ENCODE measurements around the gene PLA2R1. TPM values are rescaled to one million over a fixed set of nuclear protein-coding genes. Genes with fewer than 3 reads are reported as not detected.

Gene PLA2R1
- polyA plus RNA-seq, 1 of the 3 experiments (the other 2 are of a cell fraction): not detected

DNA sequence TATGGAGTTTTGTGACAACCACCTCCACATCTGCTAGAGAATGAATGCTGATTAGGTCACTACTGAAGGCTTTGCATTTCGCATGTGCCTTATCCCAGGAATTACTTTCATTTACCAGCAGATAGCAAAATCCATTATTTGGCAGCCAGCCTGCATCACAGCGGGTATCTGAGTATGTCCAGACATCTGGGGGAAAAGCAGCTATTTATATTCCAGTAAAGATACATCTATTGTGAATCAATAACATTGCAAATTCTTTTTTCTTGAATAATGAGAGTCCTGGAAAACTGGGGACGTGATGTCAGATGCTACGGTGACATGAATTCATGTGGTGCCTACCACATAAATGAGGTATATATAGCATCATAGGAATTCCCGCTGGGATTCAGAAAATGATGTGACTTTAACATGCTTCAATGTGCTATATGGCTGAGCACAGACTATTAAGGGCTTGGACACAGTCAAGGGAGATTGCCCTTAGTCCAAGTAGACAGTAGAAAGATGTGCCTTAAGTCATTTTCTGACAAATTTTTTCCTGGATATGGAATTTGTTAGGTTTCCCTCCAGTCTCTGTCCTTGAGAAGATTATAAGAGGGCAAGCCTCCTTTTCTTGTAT, 180.2 kb downstream of the PLA2R1 start:
- H3K4me1 ChIP-seq (ENCODE audit: control insufficient read depth in 1 of 2, insufficient read depth in 2 of 2, low read depth in 1 of 2, low read length in 1 of 2): peaks cover 0 to 12% of the 10 kb centered on the region in 2 experiments; a peak in 2 of 4 replicates
- no peaks in the 10 kb centered on the region for H3K9me3 ChIP-seq
- WGBS (ENCODE audit: low lambda C conversion rate): 41% methylated on average over 5 of the region's 5 CpGs
- H2AFZ ChIP-seq (ENCODE audit: low read depth): no peak overlapping the region
- no peaks in the 10 kb centered on the region for H3K36me3 ChIP-seq (replicated peaks in 1 of 2; ENCODE audit: control insufficient read depth in 1 of 2, insufficient read depth in 2 of 2, low read length in 1 of 2)
- H3K9me2 ChIP-seq: no peaks in the 10 kb centered on the region
- CTCF ChIA-PET: interaction anchor here (0.9 kb wide), 1 partner anchor 8 kb away, joined by 3 read pairs; no protein-coding TSS in a partner anchor
- no peaks in the 10 kb centered on the region for H4K20me1 ChIP-seq (ENCODE audit: insufficient read depth)
- no peaks in the 10 kb centered on the region for H3K27me3 ChIP-seq (ENCODE audit: insufficient read depth)
- POLR2A ChIA-PET: no interaction called here
- no peaks in the 10 kb centered on the region for H3F3A ChIP-seq (replicated peaks; ENCODE audit: insufficient read depth)
- no peak overlapping the region for H3K4me2 ChIP-seq
- no peak overlapping the region for H3K4me3 ChIP-seq (ENCODE audit: low read depth in 2 of 2, low read length in 1 of 2)
- peak; percentile 33 for DNase-seq
- no peak overlapping the region for H3K9ac ChIP-seq
- H3K27ac ChIP-seq (ENCODE audit: low read depth in 2 of 2, low read length in 1 of 2): peak overlapping the region in 1 of 2 experiments; percentile 53; a peak in 1 of 4 replicates
- H3K79me2 ChIP-seq (ENCODE audit: insufficient read depth): no peaks in the 10 kb centered on the region
- TF ChIP-seq SIN3A (IDR thresholded peaks at IDR 0.05; ENCODE audit: borderline replicate concordance, low read depth, low read length) (no peak), TAF1 (IDR thresholded peaks at IDR 0.05; ENCODE audit: borderline replicate concordance, low read depth, low read length) (no peak), EZH2phosphoT487 (IDR thresholded peaks at IDR 0.05; ENCODE audit: borderline replicate concordance, low read depth) (no peak), CHD2 (IDR thresholded peaks at IDR 0.05; ENCODE audit: low read length, partially characterized antibody) (no peak), EP300 (IDR thresholded peaks at IDR 0.05; ENCODE audit: borderline replicate concordance in 1 of 2, low read depth in 1 of 2, low read length in 1 of 2) (peak in 1 of 2 experiments; percentile 53; a peak in 1 of 4 replicates), TCF12 (IDR thresholded peaks at IDR 0.05) (peak; percentile 45; the same call in 1 of the 2 replicates), ELF1 (IDR thresholded peaks at IDR 0.05) (no peak), RFX5 (IDR thresholded peaks at IDR 0.05; ENCODE audit: low read length) (no peak), GABPA (IDR thresholded peaks at IDR 0.05; ENCODE audit: low read depth) (no peak), FOXJ3 (CRISPR knock-in tag; IDR thresholded peaks at IDR 0.05) (0 out of 2 replicates have a peak, but pooled peaks have one; percentile 14), NRF1 (IDR thresholded peaks at IDR 0.05; ENCODE audit: low read depth, low read length) (no peak), RAD21 (IDR thresholded peaks at IDR 0.05; ENCODE audit: low read length) (no peak), FOXM1 (IDR thresholded peaks at IDR 0.05; ENCODE audit: low read depth) (no peak), MXI1 (IDR thresholded peaks at IDR 0.05; ENCODE audit: low read depth, low read length) (no peak), FOSL2 (IDR thresholded peaks at IDR 0.05; ENCODE audit: borderline replicate concordance, low read depth) (no peak), TEAD4 (IDR thresholded peaks at IDR 0.05; ENCODE audit: borderline replicate concordance, insufficient read depth) (no peak), JUND (IDR thresholded peaks at IDR 0.05) (no peak), SMC3 (IDR thresholded peaks at IDR 0.05; ENCODE audit: low read depth, low read length) (no peak), GATA2 (CRISPR knock-in tag; IDR thresholded peaks at IDR 0.05) (peak; percentile 64; the same call in 1 of the 2 replicates)
- TF ChIP-seq, protein P1, sequence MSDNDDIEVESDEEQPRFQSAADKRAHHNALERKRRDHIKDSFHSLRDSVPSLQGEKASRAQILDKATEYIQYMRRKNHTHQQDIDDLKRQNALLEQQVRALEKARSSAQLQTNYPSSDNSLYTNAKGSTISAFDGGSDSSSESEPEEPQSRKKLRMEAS (IDR thresholded peaks at IDR 0.05; ENCODE audit: low read depth): no peak
- TF ChIP-seq, protein P2, sequence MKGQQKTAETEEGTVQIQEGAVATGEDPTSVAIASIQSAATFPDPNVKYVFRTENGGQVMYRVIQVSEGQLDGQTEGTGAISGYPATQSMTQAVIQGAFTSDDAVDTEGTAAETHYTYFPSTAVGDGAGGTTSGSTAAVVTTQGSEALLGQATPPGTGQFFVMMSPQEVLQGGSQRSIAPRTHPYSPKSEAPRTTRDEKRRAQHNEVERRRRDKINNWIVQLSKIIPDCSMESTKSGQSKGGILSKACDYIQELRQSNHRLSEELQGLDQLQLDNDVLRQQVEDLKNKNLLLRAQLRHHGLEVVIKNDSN (IDR thresholded peaks at IDR 0.05; ENCODE audit: borderline replicate concordance, low read depth): no peak
- TF ChIP-seq, protein P3, sequence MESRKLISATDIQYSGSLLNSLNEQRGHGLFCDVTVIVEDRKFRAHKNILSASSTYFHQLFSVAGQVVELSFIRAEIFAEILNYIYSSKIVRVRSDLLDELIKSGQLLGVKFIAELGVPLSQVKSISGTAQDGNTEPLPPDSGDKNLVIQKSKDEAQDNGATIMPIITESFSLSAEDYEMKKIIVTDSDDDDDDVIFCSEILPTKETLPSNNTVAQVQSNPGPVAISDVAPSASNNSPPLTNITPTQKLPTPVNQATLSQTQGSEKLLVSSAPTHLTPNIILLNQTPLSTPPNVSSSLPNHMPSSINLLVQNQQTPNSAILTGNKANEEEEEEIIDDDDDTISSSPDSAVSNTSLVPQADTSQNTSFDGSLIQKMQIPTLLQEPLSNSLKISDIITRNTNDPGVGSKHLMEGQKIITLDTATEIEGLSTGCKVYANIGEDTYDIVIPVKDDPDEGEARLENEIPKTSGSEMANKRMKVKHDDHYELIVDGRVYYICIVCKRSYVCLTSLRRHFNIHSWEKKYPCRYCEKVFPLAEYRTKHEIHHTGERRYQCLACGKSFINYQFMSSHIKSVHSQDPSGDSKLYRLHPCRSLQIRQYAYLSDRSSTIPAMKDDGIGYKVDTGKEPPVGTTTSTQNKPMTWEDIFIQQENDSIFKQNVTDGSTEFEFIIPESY (IDR thresholded peaks at IDR 0.05; ENCODE audit: borderline replicate concordance, low read depth): no peak
- TF ChIP-seq, protein P4, sequence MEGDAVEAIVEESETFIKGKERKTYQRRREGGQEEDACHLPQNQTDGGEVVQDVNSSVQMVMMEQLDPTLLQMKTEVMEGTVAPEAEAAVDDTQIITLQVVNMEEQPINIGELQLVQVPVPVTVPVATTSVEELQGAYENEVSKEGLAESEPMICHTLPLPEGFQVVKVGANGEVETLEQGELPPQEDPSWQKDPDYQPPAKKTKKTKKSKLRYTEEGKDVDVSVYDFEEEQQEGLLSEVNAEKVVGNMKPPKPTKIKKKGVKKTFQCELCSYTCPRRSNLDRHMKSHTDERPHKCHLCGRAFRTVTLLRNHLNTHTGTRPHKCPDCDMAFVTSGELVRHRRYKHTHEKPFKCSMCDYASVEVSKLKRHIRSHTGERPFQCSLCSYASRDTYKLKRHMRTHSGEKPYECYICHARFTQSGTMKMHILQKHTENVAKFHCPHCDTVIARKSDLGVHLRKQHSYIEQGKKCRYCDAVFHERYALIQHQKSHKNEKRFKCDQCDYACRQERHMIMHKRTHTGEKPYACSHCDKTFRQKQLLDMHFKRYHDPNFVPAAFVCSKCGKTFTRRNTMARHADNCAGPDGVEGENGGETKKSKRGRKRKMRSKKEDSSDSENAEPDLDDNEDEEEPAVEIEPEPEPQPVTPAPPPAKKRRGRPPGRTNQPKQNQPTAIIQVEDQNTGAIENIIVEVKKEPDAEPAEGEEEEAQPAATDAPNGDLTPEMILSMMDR (IDR thresholded peaks at IDR 0.05): no peak
- TF ChIP-seq, protein P5, sequence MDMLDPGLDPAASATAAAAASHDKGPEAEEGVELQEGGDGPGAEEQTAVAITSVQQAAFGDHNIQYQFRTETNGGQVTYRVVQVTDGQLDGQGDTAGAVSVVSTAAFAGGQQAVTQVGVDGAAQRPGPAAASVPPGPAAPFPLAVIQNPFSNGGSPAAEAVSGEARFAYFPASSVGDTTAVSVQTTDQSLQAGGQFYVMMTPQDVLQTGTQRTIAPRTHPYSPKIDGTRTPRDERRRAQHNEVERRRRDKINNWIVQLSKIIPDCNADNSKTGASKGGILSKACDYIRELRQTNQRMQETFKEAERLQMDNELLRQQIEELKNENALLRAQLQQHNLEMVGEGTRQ (IDR thresholded peaks at IDR 0.05; ENCODE audit: borderline replicate concordance, low read depth, low read length): no peak
- TF ChIP-seq, protein P6, sequence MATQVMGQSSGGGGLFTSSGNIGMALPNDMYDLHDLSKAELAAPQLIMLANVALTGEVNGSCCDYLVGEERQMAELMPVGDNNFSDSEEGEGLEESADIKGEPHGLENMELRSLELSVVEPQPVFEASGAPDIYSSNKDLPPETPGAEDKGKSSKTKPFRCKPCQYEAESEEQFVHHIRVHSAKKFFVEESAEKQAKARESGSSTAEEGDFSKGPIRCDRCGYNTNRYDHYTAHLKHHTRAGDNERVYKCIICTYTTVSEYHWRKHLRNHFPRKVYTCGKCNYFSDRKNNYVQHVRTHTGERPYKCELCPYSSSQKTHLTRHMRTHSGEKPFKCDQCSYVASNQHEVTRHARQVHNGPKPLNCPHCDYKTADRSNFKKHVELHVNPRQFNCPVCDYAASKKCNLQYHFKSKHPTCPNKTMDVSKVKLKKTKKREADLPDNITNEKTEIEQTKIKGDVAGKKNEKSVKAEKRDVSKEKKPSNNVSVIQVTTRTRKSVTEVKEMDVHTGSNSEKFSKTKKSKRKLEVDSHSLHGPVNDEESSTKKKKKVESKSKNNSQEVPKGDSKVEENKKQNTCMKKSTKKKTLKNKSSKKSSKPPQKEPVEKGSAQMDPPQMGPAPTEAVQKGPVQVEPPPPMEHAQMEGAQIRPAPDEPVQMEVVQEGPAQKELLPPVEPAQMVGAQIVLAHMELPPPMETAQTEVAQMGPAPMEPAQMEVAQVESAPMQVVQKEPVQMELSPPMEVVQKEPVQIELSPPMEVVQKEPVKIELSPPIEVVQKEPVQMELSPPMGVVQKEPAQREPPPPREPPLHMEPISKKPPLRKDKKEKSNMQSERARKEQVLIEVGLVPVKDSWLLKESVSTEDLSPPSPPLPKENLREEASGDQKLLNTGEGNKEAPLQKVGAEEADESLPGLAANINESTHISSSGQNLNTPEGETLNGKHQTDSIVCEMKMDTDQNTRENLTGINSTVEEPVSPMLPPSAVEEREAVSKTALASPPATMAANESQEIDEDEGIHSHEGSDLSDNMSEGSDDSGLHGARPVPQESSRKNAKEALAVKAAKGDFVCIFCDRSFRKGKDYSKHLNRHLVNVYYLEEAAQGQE (IDR thresholded peaks at IDR 0.05; ENCODE audit: low read depth, low read length): no peak

All from SK-N-SH (cell line).